ENCODE results near the gene ARPC1B.

DNA sequence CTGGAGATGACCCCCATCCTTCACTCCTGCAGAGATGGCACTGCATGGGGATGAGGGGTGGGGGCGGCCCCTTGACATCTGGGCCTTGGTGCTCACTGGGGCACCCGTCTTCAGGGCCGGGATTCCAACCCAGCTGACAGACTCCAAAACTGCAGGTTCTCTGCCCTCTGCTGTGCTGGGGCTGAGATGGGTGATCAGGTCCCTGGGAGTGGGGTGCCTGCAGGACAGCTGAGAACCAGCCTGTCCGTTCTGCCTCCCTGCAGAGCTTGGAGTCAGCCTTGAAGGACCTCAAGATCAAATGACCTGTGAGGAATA, 19.6 kb downstream of the ARPC1B start:
- TF ChIP-seq, protein P1, sequence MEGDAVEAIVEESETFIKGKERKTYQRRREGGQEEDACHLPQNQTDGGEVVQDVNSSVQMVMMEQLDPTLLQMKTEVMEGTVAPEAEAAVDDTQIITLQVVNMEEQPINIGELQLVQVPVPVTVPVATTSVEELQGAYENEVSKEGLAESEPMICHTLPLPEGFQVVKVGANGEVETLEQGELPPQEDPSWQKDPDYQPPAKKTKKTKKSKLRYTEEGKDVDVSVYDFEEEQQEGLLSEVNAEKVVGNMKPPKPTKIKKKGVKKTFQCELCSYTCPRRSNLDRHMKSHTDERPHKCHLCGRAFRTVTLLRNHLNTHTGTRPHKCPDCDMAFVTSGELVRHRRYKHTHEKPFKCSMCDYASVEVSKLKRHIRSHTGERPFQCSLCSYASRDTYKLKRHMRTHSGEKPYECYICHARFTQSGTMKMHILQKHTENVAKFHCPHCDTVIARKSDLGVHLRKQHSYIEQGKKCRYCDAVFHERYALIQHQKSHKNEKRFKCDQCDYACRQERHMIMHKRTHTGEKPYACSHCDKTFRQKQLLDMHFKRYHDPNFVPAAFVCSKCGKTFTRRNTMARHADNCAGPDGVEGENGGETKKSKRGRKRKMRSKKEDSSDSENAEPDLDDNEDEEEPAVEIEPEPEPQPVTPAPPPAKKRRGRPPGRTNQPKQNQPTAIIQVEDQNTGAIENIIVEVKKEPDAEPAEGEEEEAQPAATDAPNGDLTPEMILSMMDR (IDR thresholded peaks at IDR 0.05) = no peak
- TF ChIP-seq EZH2phosphoT487 (IDR thresholded peaks at IDR 0.05) = no peak
- no peak for TF ChIP-seq EZH2 (IDR thresholded peaks at IDR 0.05)

Measured in neural progenitor cell (in vitro differentiated cells).